Measurements from ENCODE around the gene LPAR1. TPM values are rescaled to one million over a fixed set of nuclear protein-coding genes. Genes with fewer than 3 reads are reported as not detected.

The LPAR1 gene
- total RNA-seq, 1 donor from 2014 or later = 36.0 TPM

DNA sequence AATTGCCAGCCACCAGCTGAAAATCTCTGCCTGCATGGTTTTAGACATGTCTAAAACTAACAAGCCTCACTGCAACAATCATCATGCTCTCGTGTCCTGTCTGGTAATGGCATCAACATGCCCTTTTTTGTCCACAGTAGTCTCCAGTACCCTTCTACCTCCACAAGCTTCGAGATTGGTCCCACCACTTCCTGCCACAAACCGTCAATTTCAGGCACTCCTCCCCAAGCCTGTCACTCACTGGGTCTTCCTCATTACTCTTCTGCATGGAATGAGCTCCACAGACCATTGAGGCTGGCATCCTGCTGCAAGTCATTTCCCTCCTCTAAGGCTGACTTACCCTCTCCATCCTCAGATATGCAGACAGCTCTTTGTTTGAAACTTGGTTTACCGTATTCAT lies 9.0 kb downstream of the LPAR1 start:
- Histone ChIP-seq H3F3A (ENCODE audit: low read depth) (no peaks in the 10 kb centered on the region), H4K20me1 (ENCODE audit: low read depth) (peaks cover 27% of the 10 kb centered on the region), H3K4me1 (peaks cover 12% of the 10 kb centered on the region), H3K9me3 (ENCODE audit: low read depth) (no peaks in the 10 kb centered on the region), H3K4me3 (no peak overlapping the region), H3K27ac (no peak overlapping the region), H3K9ac (no peak overlapping the region), H3K79me2 (ENCODE audit: low read depth) (peaks cover 88% of the 10 kb centered on the region), H3K4me2 (no peak overlapping the region), H3K36me3 (no peaks in the 10 kb centered on the region), H2AFZ (replicated peaks) (no peak overlapping the region), H3K27me3 (no peaks in the 10 kb centered on the region)
- H3K9me3 Mint-ChIP-seq = peaks cover 20% of the 10 kb centered on the region
- H3K4me3 Mint-ChIP-seq = no peak overlapping the region
- TF ChIP-seq EZH2phosphoT487 (IDR thresholded peaks at IDR 0.05) (no peak), EZH2 (IDR thresholded peaks at IDR 0.05) (no peak)
- TF ChIP-seq, protein P1, sequence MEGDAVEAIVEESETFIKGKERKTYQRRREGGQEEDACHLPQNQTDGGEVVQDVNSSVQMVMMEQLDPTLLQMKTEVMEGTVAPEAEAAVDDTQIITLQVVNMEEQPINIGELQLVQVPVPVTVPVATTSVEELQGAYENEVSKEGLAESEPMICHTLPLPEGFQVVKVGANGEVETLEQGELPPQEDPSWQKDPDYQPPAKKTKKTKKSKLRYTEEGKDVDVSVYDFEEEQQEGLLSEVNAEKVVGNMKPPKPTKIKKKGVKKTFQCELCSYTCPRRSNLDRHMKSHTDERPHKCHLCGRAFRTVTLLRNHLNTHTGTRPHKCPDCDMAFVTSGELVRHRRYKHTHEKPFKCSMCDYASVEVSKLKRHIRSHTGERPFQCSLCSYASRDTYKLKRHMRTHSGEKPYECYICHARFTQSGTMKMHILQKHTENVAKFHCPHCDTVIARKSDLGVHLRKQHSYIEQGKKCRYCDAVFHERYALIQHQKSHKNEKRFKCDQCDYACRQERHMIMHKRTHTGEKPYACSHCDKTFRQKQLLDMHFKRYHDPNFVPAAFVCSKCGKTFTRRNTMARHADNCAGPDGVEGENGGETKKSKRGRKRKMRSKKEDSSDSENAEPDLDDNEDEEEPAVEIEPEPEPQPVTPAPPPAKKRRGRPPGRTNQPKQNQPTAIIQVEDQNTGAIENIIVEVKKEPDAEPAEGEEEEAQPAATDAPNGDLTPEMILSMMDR (IDR thresholded peaks at IDR 0.05) = no peak
- peaks cover 14% of the 10 kb centered on the region for H3K36me3 Mint-ChIP-seq
- peak overlapping the region; percentile 9 for H3K27ac Mint-ChIP-seq
- no peaks in the 10 kb centered on the region for H3K27me3 Mint-ChIP-seq (ENCODE audit: insufficient read depth, low read depth)
- DNase-seq (ENCODE audit: low spot score) = no peak
- H3K4me1 Mint-ChIP-seq = no peaks in the 10 kb centered on the region

DNA sequence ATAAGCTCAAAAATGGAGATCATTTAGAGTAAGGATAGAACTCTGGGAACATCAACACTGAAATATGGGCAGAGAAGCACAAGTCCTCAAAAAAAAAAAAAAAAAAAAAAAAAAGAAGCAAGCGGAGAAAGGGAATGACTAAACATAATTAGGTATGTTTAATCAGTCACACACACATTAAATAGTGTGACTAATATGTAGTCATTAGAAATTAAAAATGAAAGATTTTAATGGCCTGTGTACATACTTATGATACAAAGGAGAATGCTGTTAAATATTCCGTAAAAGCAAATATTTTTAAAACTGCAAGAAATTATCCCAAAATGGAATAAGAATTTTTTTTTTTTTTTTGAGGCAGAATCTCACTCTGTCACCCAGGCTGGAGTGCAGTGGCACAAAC lies 10.5 kb downstream of the LPAR1 start:
- peaks cover 20% of the 10 kb centered on the region for H3K9me3 Mint-ChIP-seq
- no peak overlapping the region for H3K4me3 ChIP-seq
- no peak overlapping the region for H3K4me3 Mint-ChIP-seq
- no peak overlapping the region for H3K27ac Mint-ChIP-seq
- peaks cover 15% of the 10 kb centered on the region for H4K20me1 ChIP-seq (ENCODE audit: low read depth)
- no peaks in the 10 kb centered on the region for H3K27me3 Mint-ChIP-seq (ENCODE audit: insufficient read depth, low read depth)
- H3K9me3 ChIP-seq (ENCODE audit: low read depth) = no peaks in the 10 kb centered on the region
- no peaks in the 10 kb centered on the region for H3K4me1 Mint-ChIP-seq
- no peak for TF ChIP-seq EZH2 (IDR thresholded peaks at IDR 0.05)
- TF ChIP-seq, protein P1 (IDR thresholded peaks at IDR 0.05) = no peak
- TF ChIP-seq EZH2phosphoT487 (IDR thresholded peaks at IDR 0.05) = no peak
- H3F3A ChIP-seq (ENCODE audit: low read depth) = no peaks in the 10 kb centered on the region
- H2AFZ ChIP-seq (replicated peaks) = no peak overlapping the region
- no peaks in the 10 kb centered on the region for H3K27me3 ChIP-seq
- H3K36me3 ChIP-seq = no peaks in the 10 kb centered on the region
- peaks cover 12% of the 10 kb centered on the region for H3K4me1 ChIP-seq
- H3K9ac ChIP-seq = no peak overlapping the region
- H3K79me2 ChIP-seq (ENCODE audit: low read depth) = peaks cover 88% of the 10 kb centered on the region
- H3K27ac ChIP-seq = no peak overlapping the region
- H3K36me3 Mint-ChIP-seq = peaks cover 14% of the 10 kb centered on the region
- H3K4me2 ChIP-seq = no peak overlapping the region
- no peak for DNase-seq (ENCODE audit: low spot score)

DNA sequence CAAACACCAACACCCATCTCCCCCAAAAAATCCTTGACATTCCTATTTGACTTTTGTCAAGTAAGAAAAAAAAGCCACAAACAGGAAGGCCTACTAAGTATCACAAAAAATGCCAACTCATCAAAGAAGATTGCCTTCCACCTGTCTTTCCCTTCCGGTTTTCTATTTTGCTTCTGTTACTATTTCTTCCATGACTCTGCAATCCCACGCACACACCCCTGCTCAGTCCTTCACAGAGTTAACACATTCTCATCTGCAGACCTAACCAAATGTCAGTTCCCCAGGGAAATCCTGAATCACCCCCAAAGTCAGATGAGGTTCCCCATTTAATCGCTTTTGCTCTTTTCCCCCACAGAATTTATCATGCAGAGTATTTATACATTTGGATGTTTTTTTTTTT lies 15.1 kb downstream of the LPAR1 start:
- Mint-ChIP-seq H3K27ac (no peak overlapping the region), H3K36me3 (peaks cover 1% of the 10 kb centered on the region), H3K4me1 (no peaks in the 10 kb centered on the region), H3K4me3 (no peak overlapping the region), H3K27me3 (ENCODE audit: insufficient read depth, low read depth) (no peaks in the 10 kb centered on the region), H3K9me3 (peaks cover 9% of the 10 kb centered on the region)
- H3K4me1 ChIP-seq = no peaks in the 10 kb centered on the region
- no peak overlapping the region for H3K4me2 ChIP-seq
- no peaks in the 10 kb centered on the region for H3K27me3 ChIP-seq
- no peaks in the 10 kb centered on the region for H3K9me3 ChIP-seq (ENCODE audit: low read depth)
- H4K20me1 ChIP-seq (ENCODE audit: low read depth) = peaks cover 34% of the 10 kb centered on the region
- H3K9ac ChIP-seq = no peak overlapping the region
- no peaks in the 10 kb centered on the region for H3F3A ChIP-seq (ENCODE audit: low read depth)
- H3K79me2 ChIP-seq (ENCODE audit: low read depth) = peaks cover 83% of the 10 kb centered on the region
- TF ChIP-seq EZH2phosphoT487 (IDR thresholded peaks at IDR 0.05) (no peak), EZH2 (IDR thresholded peaks at IDR 0.05) (no peak)
- H3K36me3 ChIP-seq = no peaks in the 10 kb centered on the region
- H3K4me3 ChIP-seq = no peak overlapping the region
- no peak for DNase-seq (ENCODE audit: low spot score)
- no peak overlapping the region for H2AFZ ChIP-seq (replicated peaks)
- H3K27ac ChIP-seq = no peak overlapping the region

DNA sequence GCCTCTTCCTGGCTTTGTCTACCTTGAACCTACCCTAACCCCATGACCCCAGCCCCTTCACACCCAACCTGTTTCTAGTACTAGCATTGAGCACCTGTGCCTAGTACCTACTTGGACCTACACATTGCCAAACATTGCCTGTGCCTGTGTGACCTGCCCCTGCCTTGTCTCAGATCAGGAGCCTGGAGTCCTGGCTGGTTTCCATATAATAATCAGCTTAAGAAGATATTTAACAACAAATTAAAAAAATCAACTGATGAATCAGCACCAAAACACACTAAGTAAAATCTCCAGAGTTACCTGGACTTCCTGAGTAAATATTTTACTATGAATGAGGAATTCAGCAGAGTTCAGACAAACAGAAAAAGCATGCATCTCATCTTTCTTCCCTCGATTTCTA lies 17.7 kb downstream of the LPAR1 start:
- no peak overlapping the region for H3K27ac ChIP-seq
- H3F3A ChIP-seq (ENCODE audit: low read depth) = no peaks in the 10 kb centered on the region
- no peaks in the 10 kb centered on the region for H3K4me1 ChIP-seq
- peaks cover 43% of the 10 kb centered on the region for H4K20me1 ChIP-seq (ENCODE audit: low read depth)
- TF ChIP-seq EZH2 (IDR thresholded peaks at IDR 0.05) (no peak), EZH2phosphoT487 (IDR thresholded peaks at IDR 0.05) (no peak)
- TF ChIP-seq, protein P1 (IDR thresholded peaks at IDR 0.05) = no peak
- no peak overlapping the region for H2AFZ ChIP-seq (replicated peaks)
- peaks cover 95% of the 10 kb centered on the region for H3K79me2 ChIP-seq (ENCODE audit: low read depth)
- peaks cover 1% of the 10 kb centered on the region for H3K36me3 Mint-ChIP-seq
- H3K36me3 ChIP-seq = no peaks in the 10 kb centered on the region
- H3K9me3 Mint-ChIP-seq = peaks cover 4% of the 10 kb centered on the region
- H3K4me3 Mint-ChIP-seq = no peak overlapping the region
- no peaks in the 10 kb centered on the region for H3K4me1 Mint-ChIP-seq
- no peak for DNase-seq (ENCODE audit: low spot score)
- H3K27me3 Mint-ChIP-seq (ENCODE audit: insufficient read depth, low read depth) = no peaks in the 10 kb centered on the region
- no peak overlapping the region for H3K27ac Mint-ChIP-seq
- H3K27me3 ChIP-seq = no peaks in the 10 kb centered on the region
- no peak overlapping the region for H3K4me3 ChIP-seq
- H3K4me2 ChIP-seq = no peak overlapping the region
- H3K9me3 ChIP-seq (ENCODE audit: low read depth) = no peaks in the 10 kb centered on the region
- no peak overlapping the region for H3K9ac ChIP-seq
